SU-DHL-6 (cell line): ENCODE results near the gene CYP2J2.

Experiments used
- H2AFZ ChIP-seq: fragments of 200-600 bp; sonication (generic); 2 replicates; pipeline ENCODE4 v1.6.1; 2014; ENCODE audit warnings: low read depth, mild to moderate bottlenecking, moderate library complexity, mixed read lengths, antibody characterized with exemption, low read length; ENCODE audit not compliant: severe bottlenecking
- H3F3A ChIP-seq: fragments of 200-600 bp; shearing (Covaris generic); 2 replicates; pipeline ENCODE4 v1.6.0; 2016; ENCODE audit warnings: antibody characterized with exemption, mild to moderate bottlenecking; ENCODE audit not compliant: insufficient read depth
- H3K27ac ChIP-seq: fragments of 200-600 bp; sonication (generic); 2 replicates; pipeline ENCODE4 v1.5.1; 2016; ENCODE audit warnings: low read depth, mild to moderate bottlenecking, low read length, moderate library complexity, mixed read lengths
- H3K27me3 ChIP-seq: fragments of 200-600 bp; sonication (generic), shearing (Covaris generic); 2 replicates; pipeline ENCODE4 v1.6.0; 2014; ENCODE audit warnings: mild to moderate bottlenecking, low read length
- H3K36me3 ChIP-seq: fragments of 200-600 bp; sonication (generic); 2 replicates; pipeline ENCODE4 v1.6.1; 2014; ENCODE audit warnings: mild to moderate bottlenecking, low read length, mixed read lengths
- H3K4me2 ChIP-seq: fragments of 300-600, 200-600 bp; shearing (Covaris generic), sonication (generic); 2 replicates; pipeline ENCODE4 v1.6.0; 2014; ENCODE audit warnings: low read length, low read depth, mild to moderate bottlenecking; ENCODE audit not compliant: poor library complexity, severe bottlenecking
- H3K4me3 ChIP-seq: fragments of 200-600 bp; sonication (generic); 2 replicates; pipeline ENCODE4 v1.5.1; 2014; ENCODE audit warnings: antibody characterized with exemption, low read length, mild to moderate bottlenecking, mixed read lengths; ENCODE audit not compliant: insufficient read depth, poor library complexity, severe bottlenecking
- H3K79me2 ChIP-seq: fragments of 200-600 bp; sonication (generic); 2 replicates; pipeline ENCODE4 v1.6.1; 2014; ENCODE audit warnings: mild to moderate bottlenecking, low read length, moderate library complexity; ENCODE audit not compliant: insufficient read depth
- H3K9ac ChIP-seq: fragments of 200-600 bp; sonication (generic); 2 replicates; pipeline ENCODE4 v1.7.0; 2014; ENCODE audit warnings: mild to moderate bottlenecking, low read length
- H3K9me2 ChIP-seq: fragments of 200-600 bp; sonication (generic); replicated peaks from 2 replicates; pipeline ENCODE4 v1.6.1; 2014; ENCODE audit warnings: low read length; ENCODE audit not compliant: insufficient read depth
- H3K9me3 ChIP-seq: fragments of 200-600 bp; sonication (generic); 2 replicates; pipeline ENCODE4 v1.6.1; 2014; ENCODE audit warnings: low read length, mixed read lengths; ENCODE audit not compliant: insufficient read depth
- H4K20me1 ChIP-seq: fragments of 200-600 bp; sonication (generic); 2 replicates; pipeline ENCODE4 v1.6.1; 2014; ENCODE audit warnings: low read depth, mild to moderate bottlenecking, antibody characterized with exemption, low read length, moderate library complexity, mixed read lengths
- CTCF ChIP-seq: fragments of 200-600 bp; sonication (generic); IDR thresholded peaks from one replicate; pipeline ENCODE4 v1.5.1; 2017; ENCODE audit warnings: antibody characterized with exemption, mild to moderate bottlenecking, low read length, moderate library complexity; ENCODE audit not compliant: insufficient read depth, poor library complexity, severe bottlenecking
- EZH2phosphoT487 ChIP-seq: fragments of 200-600 bp; sonication (generic), shearing (Covaris generic); conservative IDR thresholded peaks from 2 replicates; pipeline ENCODE4 v1.6.1; 2018; ENCODE audit warnings: mild to moderate bottlenecking, antibody characterized with exemption, low read length, moderate library complexity, mixed read lengths

Gene CYP2J2

DNA sequence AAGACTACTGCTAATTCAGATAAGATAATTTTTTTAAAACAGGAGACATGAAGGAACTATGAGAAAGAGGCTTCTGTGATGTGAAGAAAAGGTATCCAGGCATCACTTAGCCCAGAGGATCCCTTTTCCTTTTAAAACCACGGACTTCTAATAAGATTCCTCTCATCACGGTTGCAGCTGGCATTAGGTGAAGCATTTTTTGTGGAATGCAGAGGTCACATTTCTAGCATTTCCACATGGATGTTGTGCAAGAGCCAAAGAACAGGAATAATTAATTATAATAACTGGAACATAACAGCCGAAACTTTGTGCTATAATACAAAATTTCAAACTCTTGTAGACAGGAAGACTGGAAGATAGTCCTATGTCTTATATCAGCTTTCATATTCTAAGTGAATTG, 27.6 kb downstream of the CYP2J2 start:
- Histone ChIP-seq H3K27me3 (no peaks in the 10 kb centered on the region), H3K9me3 (no peaks in the 10 kb centered on the region), H2AFZ (no peak overlapping the region), H3K27ac (no peak overlapping the region), H3K4me2 (no peak overlapping the region), H4K20me1 (no peaks in the 10 kb centered on the region), H3K36me3 (no peaks in the 10 kb centered on the region), H3K9me2 (no peaks in the 10 kb centered on the region), H3F3A (no peaks in the 10 kb centered on the region), H3K9ac (no peak overlapping the region), H3K4me3 (no peak overlapping the region), H3K79me2 (no peaks in the 10 kb centered on the region)
- TF ChIP-seq EZH2phosphoT487 (no peak), CTCF (no peak)

DNA sequence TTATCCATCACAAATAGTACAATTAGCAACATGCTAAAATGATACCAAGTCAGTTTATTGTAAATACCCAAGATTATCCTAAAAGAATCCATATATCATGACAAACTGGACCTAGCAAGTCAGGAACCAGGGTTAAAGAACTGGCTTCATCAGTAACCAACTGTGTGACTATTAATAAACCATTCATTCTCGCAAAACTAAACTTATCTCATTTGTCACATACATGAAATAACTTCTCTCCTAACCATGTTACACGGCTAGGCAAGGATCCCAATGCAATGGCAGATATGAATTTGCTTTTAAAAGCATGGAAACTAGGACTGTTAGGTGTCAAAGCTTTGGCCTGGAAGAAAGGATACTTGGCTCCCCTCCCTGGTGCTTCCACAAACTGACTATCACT, 29.4 kb downstream of the CYP2J2 start:
- no peak overlapping the region for H3K4me3 ChIP-seq
- H3K9me3 ChIP-seq: no peaks in the 10 kb centered on the region
- no peaks in the 10 kb centered on the region for H3K27me3 ChIP-seq
- H3K9ac ChIP-seq: no peak overlapping the region
- TF ChIP-seq EZH2phosphoT487: no peak
- TF ChIP-seq CTCF: no peak
- H3K79me2 ChIP-seq: no peaks in the 10 kb centered on the region
- H2AFZ ChIP-seq: no peak overlapping the region
- H3K9me2 ChIP-seq: no peaks in the 10 kb centered on the region
- no peaks in the 10 kb centered on the region for H4K20me1 ChIP-seq
- no peaks in the 10 kb centered on the region for H3K36me3 ChIP-seq
- no peak overlapping the region for H3K27ac ChIP-seq
- H3F3A ChIP-seq: no peaks in the 10 kb centered on the region
- H3K4me2 ChIP-seq: no peak overlapping the region

DNA sequence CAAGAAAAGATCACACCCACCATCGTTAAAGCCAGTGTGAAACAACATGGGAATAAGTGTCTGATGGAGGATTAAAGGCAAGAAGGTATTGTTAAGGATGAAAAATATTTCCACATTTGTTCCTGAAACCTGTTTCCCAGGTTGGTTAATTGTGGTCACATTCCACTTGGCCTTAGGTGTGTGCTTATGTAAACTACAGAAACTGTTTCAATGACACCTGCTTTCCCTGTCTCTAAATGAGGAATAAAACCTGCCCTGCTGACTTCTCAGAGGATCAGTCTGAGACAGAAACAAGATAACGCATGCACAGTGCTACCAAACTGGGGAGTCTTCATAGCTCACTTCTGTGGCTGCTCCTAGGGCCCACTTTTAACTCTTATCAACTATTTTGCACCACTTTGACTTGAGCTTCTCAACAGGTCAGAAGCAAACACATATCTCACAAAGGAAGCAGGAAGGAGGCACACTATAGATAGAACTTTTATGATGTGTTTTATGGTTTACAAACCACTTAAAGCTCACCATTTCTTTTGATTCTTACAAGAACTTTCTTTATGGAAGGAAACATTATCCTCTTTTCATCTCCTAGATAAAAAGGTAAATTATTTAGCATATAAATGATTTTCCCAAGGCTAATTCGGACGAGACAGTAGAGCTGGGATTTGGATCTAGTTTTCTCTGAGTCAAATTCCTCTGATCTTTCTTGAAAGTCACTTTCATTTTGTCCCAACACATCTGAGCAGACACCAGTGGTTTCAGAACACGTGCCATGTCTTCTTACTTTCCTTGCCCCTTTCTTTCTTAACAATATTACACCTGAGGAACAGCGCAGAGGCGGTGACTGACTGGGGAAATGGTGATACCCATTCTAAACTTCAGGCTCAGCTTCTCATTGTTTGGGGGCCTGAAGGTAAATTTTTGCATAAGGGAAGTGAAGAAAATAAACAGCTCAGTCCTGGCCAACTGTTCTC, 33.4 kb downstream of the CYP2J2 start:
- Histone ChIP-seq H3K79me2 (no peaks in the 10 kb centered on the region), H3K4me2 (no peak overlapping the region), H3K9me2 (no peaks in the 10 kb centered on the region), H4K20me1 (no peaks in the 10 kb centered on the region), H3K36me3 (no peaks in the 10 kb centered on the region), H3K27ac (no peak overlapping the region), H3K27me3 (no peaks in the 10 kb centered on the region), H3K4me3 (no peak overlapping the region), H2AFZ (no peak overlapping the region), H3K9ac (no peak overlapping the region), H3K9me3 (no peaks in the 10 kb centered on the region; the same call in 1 of the 2 replicates), H3F3A (no peaks in the 10 kb centered on the region)
- TF ChIP-seq EZH2phosphoT487: no peak
